Ovary (tissue), 3 donors: Measurements from ENCODE around the gene MRPS18B.
"Not testable (repeated sequence)": the region's sequence is repeated elsewhere in the genome, so short reads cannot be mapped to it uniquely, and the experiment has no call there.

Experiments used
- CTCF ChIP-seq, 3 donors: fragments of 450-650 bp in 2 of 3; fragments of 200-600 bp in 1 of 3; IDR thresholded peaks; one replicate each; pipeline versions ENCODE4 v1.5.1 to v1.8.0; 2016 to 2022; ENCODE audit warnings: antibody characterized with exemption in 3 of 3, mild to moderate bottlenecking in 1 of 3
- EP300 ChIP-seq: sonication (generic); formaldehyde crosslinking; IDR thresholded peaks from one replicate; pipeline ENCODE4 v1.6.1; 2017; ENCODE audit warnings: antibody characterized with exemption
- POLR2A ChIP-seq: fragments of 450-650 bp; IDR thresholded peaks from one replicate; pipeline ENCODE4 v1.6.1; 2017; ENCODE audit warnings: antibody characterized with exemption, mild to moderate bottlenecking, moderate library complexity
- donor health status: DM: no; HTN: no; CAD: no.

GRCh38 chr6:30597315-30598144 lies 20.1 kb upstream of the MRPS18B start:
- TF ChIP-seq CTCF (IDR thresholded peaks at IDR 0.05), result peak; percentile 40 to 69 (median 62)
- not testable (repeated sequence) for TF ChIP-seq EP300, POLR2A
